HEK293 (cell line): ENCODE data around the gene ETDC.

Experiments used
- GFI1B ChIP-seq: fragments of 450-650 bp; formaldehyde crosslinking; IDR thresholded peaks from 2 replicates; pipeline ENCODE4 v1.5.1; 2016; ENCODE audit warnings: missing biosample characterization, missing genetic modification characterization
- IKZF3 ChIP-seq: fragments of 450-650 bp; IDR thresholded peaks from 2 replicates; pipeline ENCODE4 v1.5.0; 2018; ENCODE audit warnings: missing biosample characterization, mild to moderate bottlenecking, missing genetic modification characterization, moderate library complexity
- KLF10 ChIP-seq: fragments of 450-650 bp; IDR thresholded peaks from 2 replicates; pipeline ENCODE4 v1.5.1; 2018; ENCODE audit warnings: missing biosample characterization, mild to moderate bottlenecking, missing genetic modification characterization
- KLF17 ChIP-seq: fragments of 450-650 bp; formaldehyde crosslinking; IDR thresholded peaks from 2 replicates; pipeline ENCODE4 v1.5.1; 2016; ENCODE audit warnings: missing biosample characterization, missing genetic modification characterization
- OVOL3 ChIP-seq: fragments of 450-650 bp; formaldehyde crosslinking; IDR thresholded peaks from 2 replicates; pipeline ENCODE4 v1.5.1; 2016; ENCODE audit warnings: missing biosample characterization, missing genetic modification characterization
- PATZ1 ChIP-seq: fragments of 450-650 bp; formaldehyde crosslinking; IDR thresholded peaks from 2 replicates; pipeline ENCODE4 v1.5.1; 2016; ENCODE audit warnings: missing biosample characterization, missing genetic modification characterization
- PRDM1 ChIP-seq: fragments of 450-650 bp; formaldehyde crosslinking; IDR thresholded peaks from 2 replicates; pipeline ENCODE4; 2016; ENCODE audit warnings: missing biosample characterization, missing genetic modification characterization
- SCRT2 ChIP-seq: fragments of 450-650 bp; formaldehyde crosslinking; IDR thresholded peaks from 2 replicates; pipeline ENCODE4 v1.5.1; 2016; ENCODE audit warnings: missing biosample characterization, missing genetic modification characterization
- SP7 ChIP-seq: fragments of 450-650 bp; formaldehyde crosslinking; IDR thresholded peaks from 2 replicates; pipeline ENCODE4 v1.5.1; 2016; ENCODE audit warnings: missing biosample characterization, missing genetic modification characterization
- WT1 ChIP-seq: fragments of 450-650 bp; formaldehyde crosslinking; IDR thresholded peaks from 2 replicates; pipeline ENCODE4 v1.5.1; 2016; ENCODE audit warnings: missing biosample characterization, missing genetic modification characterization
- ZBTB11 ChIP-seq: fragments of 450-650 bp; formaldehyde crosslinking; conservative IDR thresholded peaks from 2 replicates; pipeline ENCODE4 v1.5.1; 2016; ENCODE audit warnings: low read depth, missing biosample characterization, missing genetic modification characterization
- ZBTB17 ChIP-seq: fragments of 450-650 bp; formaldehyde crosslinking; IDR thresholded peaks from 2 replicates; pipeline ENCODE4 v1.5.1; 2016; ENCODE audit warnings: missing biosample characterization, missing genetic modification characterization
- ZBTB20 ChIP-seq: fragments of 450-650 bp; formaldehyde crosslinking; IDR thresholded peaks from 2 replicates; pipeline ENCODE4 v1.5.1; 2016; ENCODE audit warnings: missing biosample characterization, missing genetic modification characterization
- ZBTB8A ChIP-seq: fragments of 450-650 bp; formaldehyde crosslinking; IDR thresholded peaks from 2 replicates; pipeline ENCODE4 v1.5.1; 2016; ENCODE audit warnings: missing biosample characterization, missing genetic modification characterization
- ZFHX2 ChIP-seq: fragments of 450-650 bp; formaldehyde crosslinking; conservative IDR thresholded peaks from 2 replicates; pipeline ENCODE4 v1.5.1; 2016; ENCODE audit warnings: missing biosample characterization, missing genetic modification characterization
- ZFP37 ChIP-seq: fragments of 450-650 bp; formaldehyde crosslinking; IDR thresholded peaks from 2 replicates; pipeline ENCODE4 v1.5.1; 2016; ENCODE audit warnings: missing biosample characterization, missing genetic modification characterization
- ZNF132 ChIP-seq: fragments of 450-650 bp; formaldehyde crosslinking; IDR thresholded peaks from 2 replicates; pipeline ENCODE4 v1.5.1; 2017; ENCODE audit warnings: missing biosample characterization, missing genetic modification characterization, borderline replicate concordance
- ZNF202 ChIP-seq: fragments of 450-650 bp; formaldehyde crosslinking; IDR thresholded peaks from 2 replicates; pipeline ENCODE4 v1.5.1; 2016; ENCODE audit warnings: missing biosample characterization, missing genetic modification characterization, borderline replicate concordance
- ZNF433 ChIP-seq: fragments of 450-650 bp; formaldehyde crosslinking; IDR thresholded peaks from 2 replicates; pipeline ENCODE4 v1.5.1; 2016; ENCODE audit warnings: missing biosample characterization, missing genetic modification characterization, low read depth
- ZNF510 ChIP-seq: fragments of 450-650 bp; formaldehyde crosslinking; IDR thresholded peaks from 2 replicates; pipeline ENCODE4 v1.5.1; 2018; ENCODE audit warnings: mild to moderate bottlenecking, missing genetic modification characterization, missing biosample characterization; ENCODE audit not compliant: insufficient replicate concordance
- ZNF555 ChIP-seq: fragments of 450-650 bp; formaldehyde crosslinking; conservative IDR thresholded peaks from 2 replicates; pipeline ENCODE4 v1.5.1; 2017; ENCODE audit warnings: missing biosample characterization, mild to moderate bottlenecking, missing genetic modification characterization, inconsistent platforms
- ZNF629 ChIP-seq: fragments of 450-650 bp; formaldehyde crosslinking; IDR thresholded peaks from 2 replicates; pipeline ENCODE4 v1.5.1; 2017; ENCODE audit warnings: missing biosample characterization, missing genetic modification characterization
- ZNF664 ChIP-seq: fragments of 450-650 bp; formaldehyde crosslinking; IDR thresholded peaks from 2 replicates; pipeline ENCODE4 v1.5.1; 2016; ENCODE audit warnings: missing biosample characterization, missing genetic modification characterization
- ZNF830 ChIP-seq: fragments of 450-650 bp; IDR thresholded peaks from 2 replicates; pipeline ENCODE4 v1.5.0; 2018; ENCODE audit warnings: missing biosample characterization, missing genetic modification characterization, low read depth, mild to moderate bottlenecking, moderate library complexity
- TF ChIP-seq, protein P1 (sequence below): fragments of 450-650 bp; formaldehyde crosslinking; IDR thresholded peaks from 2 replicates; pipeline ENCODE4 v1.5.1; 2016; ENCODE audit warnings: missing biosample characterization, missing genetic modification characterization
- TF ChIP-seq, protein P2 (sequence below): sonication (generic); formaldehyde crosslinking; IDR thresholded peaks from 2 replicates; pipeline ENCODE4 v1.8.1; 2022; ENCODE audit warnings: mild to moderate bottlenecking, moderate library complexity, missing genetic modification reagents
- TF ChIP-seq, protein P3 (sequence below): fragments of 450-650 bp; formaldehyde crosslinking; IDR thresholded peaks from 2 replicates; pipeline ENCODE4 v1.5.1; 2017; ENCODE audit warnings: missing biosample characterization, missing genetic modification characterization

Gene ETDC

GRCh38 chrX:135345107-135345589 lies 35.9 kb downstream of the ETDC start (continued):
- TF ChIP-seq, protein P1, sequence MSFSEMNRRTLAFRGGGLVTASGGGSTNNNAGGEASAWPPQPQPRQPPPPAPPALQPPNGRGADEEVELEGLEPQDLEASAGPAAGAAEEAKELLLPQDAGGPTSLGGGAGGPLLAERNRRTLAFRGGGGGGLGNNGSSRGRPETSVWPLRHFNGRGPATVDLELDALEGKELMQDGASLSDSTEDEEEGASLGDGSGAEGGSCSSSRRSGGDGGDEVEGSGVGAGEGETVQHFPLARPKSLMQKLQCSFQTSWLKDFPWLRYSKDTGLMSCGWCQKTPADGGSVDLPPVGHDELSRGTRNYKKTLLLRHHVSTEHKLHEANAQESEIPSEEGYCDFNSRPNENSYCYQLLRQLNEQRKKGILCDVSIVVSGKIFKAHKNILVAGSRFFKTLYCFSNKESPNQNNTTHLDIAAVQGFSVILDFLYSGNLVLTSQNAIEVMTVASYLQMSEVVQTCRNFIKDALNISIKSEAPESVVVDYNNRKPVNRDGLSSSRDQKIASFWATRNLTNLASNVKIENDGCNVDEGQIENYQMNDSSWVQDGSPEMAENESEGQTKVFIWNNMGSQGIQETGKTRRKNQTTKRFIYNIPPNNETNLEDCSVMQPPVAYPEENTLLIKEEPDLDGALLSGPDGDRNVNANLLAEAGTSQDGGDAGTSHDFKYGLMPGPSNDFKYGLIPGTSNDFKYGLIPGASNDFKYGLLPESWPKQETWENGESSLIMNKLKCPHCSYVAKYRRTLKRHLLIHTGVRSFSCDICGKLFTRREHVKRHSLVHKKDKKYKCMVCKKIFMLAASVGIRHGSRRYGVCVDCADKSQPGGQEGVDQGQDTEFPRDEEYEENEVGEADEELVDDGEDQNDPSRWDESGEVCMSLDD, result no peak
- TF ChIP-seq, protein P2, sequence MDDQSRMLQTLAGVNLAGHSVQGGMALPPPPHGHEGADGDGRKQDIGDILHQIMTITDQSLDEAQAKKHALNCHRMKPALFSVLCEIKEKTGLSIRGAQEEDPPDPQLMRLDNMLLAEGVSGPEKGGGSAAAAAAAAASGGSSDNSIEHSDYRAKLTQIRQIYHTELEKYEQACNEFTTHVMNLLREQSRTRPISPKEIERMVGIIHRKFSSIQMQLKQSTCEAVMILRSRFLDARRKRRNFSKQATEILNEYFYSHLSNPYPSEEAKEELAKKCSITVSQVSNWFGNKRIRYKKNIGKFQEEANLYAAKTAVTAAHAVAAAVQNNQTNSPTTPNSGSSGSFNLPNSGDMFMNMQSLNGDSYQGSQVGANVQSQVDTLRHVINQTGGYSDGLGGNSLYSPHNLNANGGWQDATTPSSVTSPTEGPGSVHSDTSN, result no peak
- 0 out of 2 replicates have a peak, but pooled peaks have one; percentile 24 for TF ChIP-seq ZBTB11 (tag by site-specific recombination)
- TF ChIP-seq PRDM1, result no peak
- no peak for TF ChIP-seq ZNF202 (tag by site-specific recombination)
- TF ChIP-seq ZNF664 (tag by site-specific recombination), result no peak
- TF ChIP-seq, protein P3, sequence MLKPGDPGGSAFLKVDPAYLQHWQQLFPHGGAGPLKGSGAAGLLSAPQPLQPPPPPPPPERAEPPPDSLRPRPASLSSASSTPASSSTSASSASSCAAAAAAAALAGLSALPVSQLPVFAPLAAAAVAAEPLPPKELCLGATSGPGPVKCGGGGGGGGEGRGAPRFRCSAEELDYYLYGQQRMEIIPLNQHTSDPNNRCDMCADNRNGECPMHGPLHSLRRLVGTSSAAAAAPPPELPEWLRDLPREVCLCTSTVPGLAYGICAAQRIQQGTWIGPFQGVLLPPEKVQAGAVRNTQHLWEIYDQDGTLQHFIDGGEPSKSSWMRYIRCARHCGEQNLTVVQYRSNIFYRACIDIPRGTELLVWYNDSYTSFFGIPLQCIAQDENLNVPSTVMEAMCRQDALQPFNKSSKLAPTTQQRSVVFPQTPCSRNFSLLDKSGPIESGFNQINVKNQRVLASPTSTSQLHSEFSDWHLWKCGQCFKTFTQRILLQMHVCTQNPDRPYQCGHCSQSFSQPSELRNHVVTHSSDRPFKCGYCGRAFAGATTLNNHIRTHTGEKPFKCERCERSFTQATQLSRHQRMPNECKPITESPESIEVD (tag by site-specific recombination), result peak; percentile 65
- TF ChIP-seq ZNF433 (tag by site-specific recombination), result no peak
- TF ChIP-seq IKZF3 (tag by site-specific recombination), result peak; percentile 97
- peak; percentile 67 for TF ChIP-seq KLF10
- no peak for TF ChIP-seq ZBTB8A (tag by site-specific recombination)
- TF ChIP-seq ZNF629 (tag by site-specific recombination), result peak; percentile 46
- TF ChIP-seq SP7 (tag by site-specific recombination), result peak; percentile 82
- TF ChIP-seq ZNF132 (tag by site-specific recombination), result no peak
- no peak for TF ChIP-seq KLF17 (tag by site-specific recombination)
- peak; percentile 45 for TF ChIP-seq PATZ1
- TF ChIP-seq OVOL3, result no peak
- TF ChIP-seq WT1 (tag by site-specific recombination), result peak; percentile 46; the same call in 1 of the 2 replicates
- TF ChIP-seq ZNF555, result no peak
- TF ChIP-seq ZBTB20 (tag by site-specific recombination), result peak; percentile 8; the same call in 1 of the 2 replicates
- TF ChIP-seq ZFP37 (tag by site-specific recombination), result no peak
- no peak for TF ChIP-seq ZNF510 (tag by site-specific recombination)
- TF ChIP-seq GFI1B (tag by site-specific recombination), result no peak
- peak; percentile 33; the same call in 1 of the 2 replicates for TF ChIP-seq ZBTB17 (tag by site-specific recombination)
- TF ChIP-seq SCRT2 (tag by site-specific recombination), result no peak
- no peak for TF ChIP-seq ZFHX2 (tag by site-specific recombination)
- TF ChIP-seq ZNF830, result no peak
